IPS-11a (cell line): ENCODE data around the gene CTSO.
"Not testable (repeated sequence)": the region's sequence is repeated elsewhere in the genome, so short reads cannot be mapped to it uniquely, and the experiment has no call there.

Experiments used
- H3K4me3 ChIP-seq: one replicate; pipeline ENCODE4 v1.5.1; 2013; ENCODE audit warnings: low read depth, low read length, control low read depth

Gene CTSO

DNA sequence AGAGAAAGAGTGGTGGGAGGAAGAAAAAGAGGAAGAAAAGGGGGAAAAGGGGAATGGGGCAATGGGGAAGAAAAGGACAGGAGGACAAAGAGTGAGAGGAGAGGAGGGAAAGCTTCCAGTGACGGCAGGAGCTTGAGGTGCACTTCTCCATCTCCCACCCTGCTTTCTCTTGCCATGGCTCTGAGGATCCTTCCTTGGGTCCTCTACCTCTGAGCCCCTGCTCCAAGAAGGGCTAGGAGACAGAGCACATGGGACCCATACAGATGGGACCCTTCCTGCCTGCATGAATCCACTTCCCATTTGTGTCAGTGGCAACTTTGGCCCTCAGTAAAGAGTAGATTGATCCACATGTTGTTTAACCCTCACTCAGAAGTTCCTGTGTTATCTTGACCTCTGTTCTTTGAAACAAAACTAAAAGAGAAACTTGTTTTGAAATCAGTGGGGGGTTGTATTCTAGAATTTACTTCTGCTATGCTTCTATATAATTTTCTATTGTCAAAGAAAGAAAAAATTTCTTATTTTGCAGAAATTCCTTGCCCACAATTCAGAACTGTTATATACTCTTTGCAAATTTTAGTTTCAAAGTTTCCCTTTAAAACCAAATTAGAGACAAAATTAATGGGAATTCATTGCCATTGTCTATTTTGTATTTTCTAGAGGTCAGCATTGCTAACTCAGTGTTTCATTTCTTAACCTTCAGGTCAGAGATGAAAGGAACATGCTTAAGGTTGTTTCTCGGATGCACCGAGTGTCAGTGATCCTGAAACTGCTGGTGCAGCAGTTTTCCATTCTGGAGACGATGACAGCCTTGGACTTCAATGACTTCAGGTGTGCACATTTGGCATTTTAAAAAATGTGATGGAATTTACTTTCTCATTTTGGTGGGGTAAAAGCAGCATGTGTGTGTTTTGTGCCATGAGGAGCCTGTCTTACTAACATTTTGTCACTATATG is 45.2 kb downstream of the CTSO start:
- H3K4me3 ChIP-seq, result no peak overlapping the region

DNA sequence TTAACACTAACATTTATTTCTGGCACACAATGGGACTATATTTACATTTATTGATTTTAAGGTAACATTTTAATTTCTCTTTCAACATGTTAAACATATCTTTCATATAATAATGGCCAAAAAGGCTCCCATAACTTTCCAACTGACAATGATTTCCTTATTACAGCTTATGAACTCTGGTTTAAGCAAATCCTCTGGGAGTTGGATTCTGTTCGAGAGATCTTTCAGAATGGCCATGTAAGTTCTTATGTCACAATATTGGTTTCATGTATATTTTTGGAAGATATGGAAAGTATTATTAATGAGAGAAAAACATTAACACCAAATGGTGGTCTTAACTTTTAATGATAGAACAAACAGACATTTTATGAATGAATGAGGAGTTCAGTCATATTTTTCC is 46.1 kb downstream of the CTSO start:
- H3K4me3 ChIP-seq, result no peak overlapping the region

DNA sequence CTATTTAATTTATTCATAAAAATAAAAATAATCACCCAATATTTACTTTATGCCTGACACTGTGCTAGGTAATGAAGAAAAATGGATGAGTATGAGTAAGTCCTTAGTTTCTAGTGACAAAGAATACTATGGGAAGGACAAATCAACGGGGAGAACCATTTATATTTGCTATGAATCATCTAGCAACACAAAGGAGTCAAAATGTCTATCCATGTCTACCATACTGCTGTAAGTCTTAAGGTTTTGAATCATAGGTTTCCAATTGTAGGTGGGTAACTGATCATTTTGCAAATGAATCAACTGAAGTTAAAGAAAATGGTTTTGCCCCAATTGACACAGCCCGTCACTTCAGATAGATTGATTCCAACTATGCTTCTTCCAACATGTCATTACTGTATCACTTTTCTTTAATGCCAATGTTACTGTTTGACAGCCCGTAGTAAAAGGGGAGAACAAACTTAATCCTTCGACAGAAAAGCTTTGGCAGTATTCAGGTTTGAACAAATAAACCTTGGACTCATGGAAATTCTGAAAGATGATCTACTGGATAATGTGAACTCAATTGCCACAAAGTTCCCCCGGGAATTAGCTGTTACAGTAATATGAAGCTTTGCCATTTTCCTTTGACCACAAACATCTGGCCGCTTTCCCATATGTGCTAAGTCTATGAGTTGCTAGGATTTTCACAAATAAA is 47.0 kb downstream of the CTSO start:
- no peak overlapping the region for H3K4me3 ChIP-seq

DNA sequence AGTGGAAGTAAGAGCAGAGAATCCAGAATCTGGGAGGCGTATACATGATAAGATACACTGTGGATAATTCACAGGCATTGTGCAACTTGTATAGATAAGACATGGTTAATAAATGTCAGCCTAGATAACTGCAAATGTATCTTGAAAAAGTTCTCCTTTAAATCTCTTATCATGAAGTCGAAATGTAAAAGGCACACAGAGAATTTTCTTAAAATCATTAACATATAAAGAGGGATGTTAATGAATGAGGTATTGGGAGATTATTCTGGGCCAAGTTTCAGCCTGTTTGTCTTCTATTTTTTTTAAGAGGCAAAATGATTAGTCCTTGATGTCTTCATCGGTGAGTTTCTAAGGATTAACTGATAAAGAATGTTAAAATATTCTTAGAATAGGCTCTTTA is 49.3 kb downstream of the CTSO start:
- H3K4me3 ChIP-seq, result no peak overlapping the region

DNA sequence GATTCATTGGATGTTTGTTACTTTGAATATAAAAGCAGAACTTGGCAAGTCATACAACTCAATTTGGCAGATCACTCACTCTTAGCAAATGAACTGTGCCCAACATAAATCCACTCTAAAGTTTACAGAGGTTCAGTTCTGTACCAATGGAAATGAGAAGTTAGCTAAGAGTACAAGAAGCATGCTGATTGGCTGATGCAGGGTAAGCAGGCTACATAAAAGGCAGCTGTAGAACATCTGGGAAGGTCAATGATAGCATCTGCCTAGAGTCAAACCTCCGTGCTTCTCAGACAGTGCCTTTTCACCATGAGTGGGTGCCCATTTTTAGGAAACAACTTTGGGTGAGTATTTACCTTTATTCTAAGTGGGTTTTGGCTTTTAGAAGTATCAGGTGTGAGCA is 50.2 kb downstream of the CTSO start, which contains the start of gene TDO2:
Gene TDO2, plus strand, starts transcription at position 244 of the 400 bp plus-strand sequence. Its CDS starts 63 bp downstream, at position 307.
- no peak within 1 kb of the TSS for H3K4me3 ChIP-seq

DNA sequence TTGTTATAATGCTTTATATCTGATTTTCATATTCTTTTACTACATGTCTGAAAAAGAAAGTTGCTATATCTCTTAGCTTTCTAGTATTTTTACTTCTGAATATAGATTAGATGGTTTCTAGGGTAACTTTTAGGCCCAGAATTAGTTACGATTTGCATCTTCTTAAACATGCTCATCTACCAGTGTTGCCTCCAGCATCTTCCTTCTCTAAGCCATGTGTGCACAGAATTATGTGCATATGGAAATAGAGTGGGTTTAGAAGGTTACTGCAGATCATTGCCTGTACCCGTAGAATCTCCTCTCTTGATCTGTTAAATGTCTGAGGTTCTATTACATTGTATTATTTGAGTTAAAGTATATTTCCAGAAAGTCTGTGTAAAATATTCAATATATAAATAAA is 52.7 kb downstream of the CTSO start:
- no peak overlapping the region for H3K4me3 ChIP-seq

DNA sequence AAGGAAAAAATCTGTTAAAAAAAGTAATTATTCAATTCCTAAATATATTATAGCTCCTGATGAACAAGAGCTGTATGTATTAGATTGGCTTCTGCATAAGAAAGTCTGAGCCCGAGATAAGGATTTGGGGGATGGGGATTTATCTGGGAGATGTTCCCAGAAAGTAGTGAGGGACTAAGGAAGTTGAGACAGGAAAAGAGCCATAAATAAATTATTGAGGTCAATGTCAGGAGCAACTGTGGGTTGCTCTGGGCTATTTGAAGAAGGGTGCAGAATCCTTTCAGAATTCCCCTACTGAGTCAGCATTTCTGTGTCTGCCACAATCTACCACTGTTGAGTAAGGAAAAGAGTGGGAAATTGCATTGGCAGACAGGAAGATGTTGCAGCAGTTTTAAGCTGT is 53.3 kb downstream of the CTSO start:
- H3K4me3 ChIP-seq, result no peak overlapping the region

DNA sequence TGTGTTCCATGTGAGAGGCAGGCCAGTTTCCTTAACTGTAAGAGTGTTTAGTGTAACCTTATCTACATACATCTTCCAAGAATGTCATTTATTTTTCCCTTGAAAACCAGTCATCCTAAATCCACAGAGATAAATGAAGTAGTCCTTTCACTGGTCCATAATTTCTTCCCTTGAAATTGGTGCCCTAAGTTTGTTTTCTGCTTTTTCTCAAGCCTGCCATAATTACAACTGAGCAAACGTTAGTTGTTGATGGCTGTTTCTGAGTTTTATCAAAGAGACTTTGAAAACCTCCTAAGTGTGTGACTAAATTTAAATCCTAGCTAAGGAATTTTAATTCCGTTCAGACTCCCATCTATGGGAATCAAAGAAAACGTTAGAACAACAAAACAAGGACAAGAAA is 53.8 kb downstream of the CTSO start:
- no peak overlapping the region for H3K4me3 ChIP-seq

DNA sequence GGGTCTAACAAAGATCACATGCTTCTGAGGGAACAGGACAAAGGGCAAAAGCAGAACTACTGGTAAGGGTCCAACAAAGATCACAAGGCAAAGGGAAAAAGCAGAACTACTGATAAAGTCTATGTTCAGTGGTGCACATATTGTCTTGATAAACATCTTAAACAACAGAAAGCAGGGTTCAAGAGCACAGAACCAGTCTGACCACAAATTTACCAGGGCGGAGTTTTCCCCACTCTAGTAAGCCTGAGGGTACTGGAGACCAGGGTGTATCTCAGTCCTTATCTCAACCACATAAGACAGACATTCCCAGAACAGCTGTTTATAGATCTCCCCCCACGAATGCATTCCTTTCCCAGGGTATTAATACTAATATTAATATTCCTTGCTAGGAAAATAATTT is 55.3 kb downstream of the CTSO start:
- not testable (repeated sequence) for H3K4me3 ChIP-seq

DNA sequence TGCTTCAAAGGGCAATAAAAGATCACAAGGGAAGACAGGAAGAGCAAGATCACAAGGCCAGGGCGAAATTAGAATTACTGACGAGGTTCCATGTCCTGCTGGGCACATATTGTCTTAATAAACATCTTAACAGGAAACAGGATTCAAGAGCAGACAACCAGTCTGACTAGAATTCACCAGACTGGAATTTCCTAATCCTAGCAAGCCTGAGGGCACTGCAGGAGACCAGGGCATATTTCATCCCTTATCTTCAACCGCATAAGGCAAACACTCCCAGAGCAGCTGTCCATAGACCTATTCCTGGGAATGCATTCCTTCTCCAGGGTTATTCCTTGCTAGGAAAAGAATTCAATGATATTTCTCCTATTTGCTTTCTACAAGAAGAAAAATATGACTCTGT is 62.6 kb downstream of the CTSO start:
- no peak overlapping the region for H3K4me3 ChIP-seq

DNA sequence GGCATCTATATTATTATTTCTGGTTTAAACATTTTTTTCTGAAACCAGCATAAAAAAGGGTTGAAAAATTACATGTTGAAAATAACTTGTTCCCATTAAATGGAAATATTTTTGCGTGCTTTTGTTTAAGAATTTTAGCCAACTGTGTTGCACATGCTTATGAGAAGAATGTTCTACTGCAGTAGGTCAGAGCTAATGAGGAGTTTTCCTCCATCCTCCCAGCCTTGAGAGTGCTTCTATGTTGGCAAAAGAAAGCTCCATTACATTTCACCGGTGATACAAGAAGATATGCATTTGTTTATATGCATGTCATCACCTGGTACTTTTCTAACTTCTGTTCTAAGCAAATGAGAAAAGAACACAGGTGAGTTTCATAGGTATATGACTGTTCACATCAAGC is 63.7 kb downstream of the CTSO start:
- H3K4me3 ChIP-seq, result no peak overlapping the region

DNA sequence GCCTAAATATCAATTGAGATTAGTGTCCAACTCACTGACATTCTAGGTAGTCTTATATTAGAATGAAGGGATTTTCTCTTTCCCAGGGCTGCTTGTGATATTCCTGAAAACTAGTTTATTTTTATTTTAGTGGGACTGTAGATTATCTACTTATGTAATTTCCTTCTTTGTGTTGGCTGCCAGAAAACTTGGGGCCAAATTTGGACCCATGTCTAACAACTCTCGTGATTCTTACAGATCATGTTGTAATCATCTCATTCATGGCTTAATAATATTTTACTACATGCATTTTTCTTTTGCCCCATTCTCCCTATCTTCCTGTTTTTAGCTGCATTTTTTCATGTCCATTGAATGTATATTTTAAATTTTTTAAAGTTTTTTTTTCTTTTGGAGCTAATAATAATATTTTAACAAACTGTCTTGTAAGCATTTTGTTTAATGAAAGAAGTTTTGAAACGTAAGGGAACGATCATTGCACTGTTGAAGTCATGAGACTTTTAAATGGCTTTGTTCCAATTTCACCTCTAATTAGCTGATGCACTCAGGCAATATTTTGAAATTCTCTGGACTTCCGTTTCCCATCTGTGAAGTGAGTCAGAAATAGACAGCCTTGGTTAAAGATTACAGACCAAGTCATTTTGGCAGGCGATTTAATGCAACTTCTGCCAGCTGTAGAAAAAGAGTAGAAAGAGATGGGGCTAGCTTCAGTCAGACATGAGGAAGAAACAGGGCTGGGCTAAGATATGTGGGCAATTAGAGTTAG is 64.5 kb downstream of the CTSO start:
- H3K4me3 ChIP-seq, result no peak overlapping the region

DNA sequence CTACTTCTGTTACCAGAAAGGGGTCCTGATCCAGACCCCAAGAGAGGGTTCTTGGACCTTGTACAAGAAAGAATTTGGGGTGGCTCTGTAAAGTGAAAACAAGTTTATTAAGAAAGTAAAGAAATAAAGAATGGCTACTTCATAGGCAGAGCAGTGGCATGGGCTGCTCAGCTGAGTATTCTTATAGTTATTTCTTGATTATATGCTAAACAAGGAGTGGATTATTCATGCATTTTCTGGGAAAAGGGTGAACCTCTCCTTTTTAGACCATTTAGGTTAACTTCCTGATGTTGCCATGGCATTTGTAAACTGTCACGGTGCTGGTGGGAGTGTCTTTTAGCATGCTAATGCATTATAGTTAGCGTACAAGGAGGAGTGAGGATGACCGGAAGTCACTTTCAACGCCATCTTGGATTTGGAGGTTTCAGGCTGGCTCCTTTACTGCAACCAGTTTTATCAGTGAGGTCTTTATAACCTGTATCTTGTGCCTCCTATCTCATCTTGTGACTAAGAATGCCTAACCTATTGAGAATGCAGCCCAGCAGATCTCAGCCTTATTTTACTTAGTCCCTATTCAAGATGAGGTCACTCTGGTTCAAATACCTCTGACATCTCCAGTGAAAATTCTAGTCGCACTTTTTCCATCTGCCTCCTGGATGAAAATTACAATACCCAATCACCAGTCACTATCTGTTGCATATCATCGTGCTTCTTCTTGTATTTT is 65.7 kb downstream of the CTSO start:
- no peak overlapping the region for H3K4me3 ChIP-seq

DNA sequence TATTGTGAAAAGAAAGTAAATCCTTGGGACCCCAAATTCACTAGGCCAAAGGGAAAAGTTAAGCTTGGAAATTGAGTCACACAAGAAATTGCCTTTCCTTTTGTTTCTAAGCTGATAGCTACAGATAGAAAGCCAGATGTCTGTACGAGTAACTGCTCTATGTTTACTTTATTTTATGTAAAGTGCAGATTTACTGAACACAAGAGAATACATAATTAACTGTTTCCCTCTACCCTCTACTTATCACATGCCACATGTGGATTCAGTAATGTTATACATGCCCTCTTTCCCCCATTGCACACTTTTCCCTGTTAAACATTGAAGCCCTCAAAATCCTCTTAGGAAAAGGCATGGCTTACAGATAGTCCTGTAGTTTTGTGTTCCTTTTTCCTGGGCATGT is 66.6 kb downstream of the CTSO start:
- H3K4me3 ChIP-seq, result no peak overlapping the region

DNA sequence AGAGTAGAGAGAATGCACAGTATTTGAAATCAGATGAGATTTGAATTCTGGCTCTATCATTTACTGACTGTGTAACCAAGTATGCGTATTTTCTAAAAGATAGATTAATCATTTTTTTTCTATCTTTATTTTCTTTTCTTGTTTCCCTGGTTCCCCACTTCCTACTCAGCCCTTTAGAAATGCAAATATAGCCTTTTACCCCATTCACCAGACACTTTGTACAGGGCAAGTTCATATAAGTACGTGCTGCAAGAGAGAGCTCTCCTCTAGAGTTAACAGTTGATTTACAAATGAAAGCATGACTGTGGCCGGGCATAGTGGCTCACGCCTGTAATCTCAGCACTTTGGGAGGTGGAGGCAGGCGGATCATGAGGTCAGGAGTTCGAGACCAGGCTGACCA is 68.0 kb downstream of the CTSO start:
- H3K4me3 ChIP-seq, result no peak overlapping the region

DNA sequence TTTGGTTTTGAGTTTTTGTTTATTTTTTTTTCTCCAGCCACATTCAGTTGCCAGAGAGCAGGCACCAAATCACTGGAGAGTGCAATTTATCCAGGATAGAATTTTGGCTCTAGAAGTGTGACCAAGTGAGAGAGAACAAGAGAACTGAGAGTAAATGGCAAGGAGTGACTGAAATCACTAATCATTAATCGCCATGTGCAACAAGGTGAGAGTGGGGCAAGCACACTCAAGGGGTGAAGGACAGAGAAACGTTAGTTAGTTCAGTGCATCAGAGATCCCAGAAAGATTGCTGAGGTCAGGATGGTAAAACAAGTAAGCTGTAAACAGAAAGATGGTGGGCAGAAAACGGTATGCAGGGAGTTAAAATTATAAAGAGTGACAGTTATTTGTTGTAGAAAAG is 69.8 kb downstream of the CTSO start:
- no peak overlapping the region for H3K4me3 ChIP-seq

DNA sequence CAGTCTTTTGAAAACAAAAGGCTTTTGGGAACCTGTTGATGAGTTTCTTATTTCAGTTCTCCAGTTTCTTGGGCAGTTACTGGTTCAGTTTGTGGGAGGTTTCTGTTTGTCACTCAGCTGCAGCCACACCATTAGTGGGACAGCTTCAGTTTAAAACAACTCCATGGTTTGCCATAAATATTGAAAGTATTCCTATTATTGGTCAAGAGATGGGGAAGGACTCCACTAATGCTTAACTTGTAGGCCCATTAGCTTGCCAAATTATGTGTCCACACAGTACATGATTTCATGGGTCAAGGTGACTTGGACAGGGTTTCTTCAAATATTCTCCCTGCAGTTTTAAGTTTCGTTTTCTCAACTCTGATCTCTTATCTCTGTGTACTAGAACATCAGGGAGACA is 72.1 kb downstream of the CTSO start:
- H3K4me3 ChIP-seq, result no peak overlapping the region

DNA sequence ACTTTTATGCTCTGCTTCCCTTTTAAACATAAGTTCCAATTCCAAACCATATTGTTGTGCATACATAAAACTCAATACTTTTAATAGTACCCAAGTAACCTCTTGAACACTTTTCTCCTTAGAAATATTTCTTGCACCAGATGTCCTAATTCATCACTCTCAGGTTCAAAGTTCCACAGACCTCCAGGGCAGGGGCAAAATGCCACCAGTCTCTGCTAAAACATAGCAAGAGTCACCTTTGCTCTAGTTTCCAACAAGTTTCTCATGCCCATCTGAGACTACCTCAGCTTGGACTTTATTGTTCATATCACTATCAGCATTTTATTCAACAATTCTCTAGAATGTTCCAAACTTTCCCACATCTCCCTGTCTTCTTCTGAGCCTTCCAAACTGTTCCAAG is 73.9 kb downstream of the CTSO start:
- no peak overlapping the region for H3K4me3 ChIP-seq

DNA sequence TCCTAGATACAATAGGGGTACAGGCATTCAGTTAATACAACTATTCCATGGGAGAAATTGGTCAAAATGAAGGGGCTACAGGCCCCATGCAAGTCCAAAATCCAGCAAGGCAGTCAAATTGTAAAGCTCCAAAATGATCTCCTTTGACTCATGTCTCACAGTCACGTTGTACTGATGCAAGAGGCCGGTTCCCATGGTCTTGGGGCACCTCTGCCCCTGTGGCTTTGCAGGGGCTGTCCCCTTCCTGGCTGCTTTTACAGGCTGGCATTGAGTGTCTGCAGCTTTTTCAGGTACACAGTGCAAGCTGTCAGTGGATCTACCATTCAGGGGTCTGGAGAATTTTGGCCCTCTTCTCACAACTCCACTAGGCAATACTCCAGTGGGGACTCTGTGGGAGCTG is 75.1 kb downstream of the CTSO start:
- no peak overlapping the region for H3K4me3 ChIP-seq

DNA sequence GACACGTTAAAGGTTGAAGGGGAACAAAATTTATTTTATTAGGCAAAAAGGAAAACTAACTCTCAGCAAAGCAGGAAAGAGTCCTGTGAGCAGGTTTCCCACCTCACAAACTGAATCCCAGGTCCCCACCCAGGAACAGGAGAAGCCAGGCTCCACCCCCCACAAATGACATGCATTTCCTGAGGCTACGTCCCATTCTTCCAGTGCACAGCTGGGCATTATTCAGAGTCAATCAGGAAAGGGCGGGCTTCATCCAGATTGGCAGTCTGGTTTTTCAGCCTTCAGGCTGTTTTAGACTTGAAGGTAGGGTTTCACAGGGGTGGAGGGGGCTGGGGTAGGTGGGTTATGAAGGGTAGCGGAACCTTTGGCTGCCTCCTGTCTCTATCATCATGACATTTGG is 75.7 kb downstream of the CTSO start:
- H3K4me3 ChIP-seq, result no peak overlapping the region

DNA sequence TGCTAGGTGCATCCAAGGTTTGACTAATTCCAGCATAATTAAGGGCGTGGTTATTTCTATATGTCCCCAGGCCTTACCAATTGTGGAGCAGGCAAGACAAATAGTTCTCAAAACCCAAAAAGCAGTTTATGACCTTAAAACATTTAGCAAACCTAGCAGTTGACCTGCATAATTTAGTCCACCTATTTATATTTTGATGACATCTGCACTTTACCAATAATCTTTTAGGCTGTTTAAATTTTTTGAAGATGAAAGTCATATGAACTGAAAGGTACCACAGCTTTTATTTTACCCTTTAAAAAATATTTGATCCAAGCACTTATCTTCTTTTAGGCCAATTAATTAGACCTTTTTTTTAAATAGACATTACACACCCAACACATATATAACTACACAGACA is 77.8 kb downstream of the CTSO start:
- H3K4me3 ChIP-seq, result no peak overlapping the region
